Neutrophil (primary cell): ENCODE data around the gene HSPG2.
"Not testable (repeated sequence)": the region's sequence is repeated elsewhere in the genome, so short reads cannot be mapped to it uniquely, and the experiment has no call there.

ENCODE experiments used
- H3K27ac ChIP-seq: fragments of 200-600 bp; sonication (generic); 2 replicates; pipeline ENCODE4 v1.5.1; 2016; ENCODE audit warnings: mild to moderate bottlenecking, moderate library complexity
- H3K27me3 ChIP-seq: fragments of 200-600 bp; sonication (generic); 2 replicates; pipeline ENCODE4 v1.6.0; 2016; ENCODE audit warnings: mild to moderate bottlenecking
- H3K36me3 ChIP-seq: fragments of 200-600 bp; sonication (generic); 2 replicates; pipeline ENCODE4 v1.5.1; 2017
- H3K4me1 ChIP-seq, 2 experiments: fragments of 200-600 bp in 1 of 2; sonication (generic) in 1 of 2; 1 replicate in 1 of 2; 2 replicates in 1 of 2; pipeline versions ENCODE4 v1.5.1 to v1.6.1; 2013 to 2016; ENCODE audit warnings: low read depth in 1 of 2, low read length in 1 of 2, mild to moderate bottlenecking in 1 of 2, moderate library complexity in 1 of 2; ENCODE audit not compliant: control insufficient read depth in 1 of 2, insufficient read depth in 1 of 2
- H3K4me3 ChIP-seq, 2 experiments: fragments of 200-600 bp in 1 of 2; sonication (generic) in 1 of 2; 1 replicate in 1 of 2; 2 replicates in 1 of 2; pipeline ENCODE4 v1.5.1; 2013 to 2016; ENCODE audit warnings: low read depth in 1 of 2, low read length in 1 of 2, mild to moderate bottlenecking in 1 of 2, moderate library complexity in 1 of 2
- H3K9me3 ChIP-seq: fragments of 200-600 bp; sonication (generic); 2 replicates; pipeline ENCODE4 v1.5.1; 2016
- TF ChIP-seq, protein P1 (sequence below): fragments of 200-600 bp; sonication (generic); IDR thresholded peaks from 2 replicates; pipeline ENCODE4 v1.5.1; 2016; ENCODE audit warnings: antibody characterized with exemption

HSPG2 gene

GRCh38 chr1:21909286-21909759, 27.8 kb downstream of the HSPG2 start:
- Histone ChIP-seq H3K4me3 (no peak overlapping the region), H3K9me3 (no peaks in the 10 kb centered on the region), H3K36me3 (no peaks in the 10 kb centered on the region), H3K27me3 (no peaks in the 10 kb centered on the region), H3K4me1 (peaks cover 4 to 6% of the 10 kb centered on the region in 2 experiments), H3K27ac (no peak overlapping the region)
- TF ChIP-seq, protein P1, sequence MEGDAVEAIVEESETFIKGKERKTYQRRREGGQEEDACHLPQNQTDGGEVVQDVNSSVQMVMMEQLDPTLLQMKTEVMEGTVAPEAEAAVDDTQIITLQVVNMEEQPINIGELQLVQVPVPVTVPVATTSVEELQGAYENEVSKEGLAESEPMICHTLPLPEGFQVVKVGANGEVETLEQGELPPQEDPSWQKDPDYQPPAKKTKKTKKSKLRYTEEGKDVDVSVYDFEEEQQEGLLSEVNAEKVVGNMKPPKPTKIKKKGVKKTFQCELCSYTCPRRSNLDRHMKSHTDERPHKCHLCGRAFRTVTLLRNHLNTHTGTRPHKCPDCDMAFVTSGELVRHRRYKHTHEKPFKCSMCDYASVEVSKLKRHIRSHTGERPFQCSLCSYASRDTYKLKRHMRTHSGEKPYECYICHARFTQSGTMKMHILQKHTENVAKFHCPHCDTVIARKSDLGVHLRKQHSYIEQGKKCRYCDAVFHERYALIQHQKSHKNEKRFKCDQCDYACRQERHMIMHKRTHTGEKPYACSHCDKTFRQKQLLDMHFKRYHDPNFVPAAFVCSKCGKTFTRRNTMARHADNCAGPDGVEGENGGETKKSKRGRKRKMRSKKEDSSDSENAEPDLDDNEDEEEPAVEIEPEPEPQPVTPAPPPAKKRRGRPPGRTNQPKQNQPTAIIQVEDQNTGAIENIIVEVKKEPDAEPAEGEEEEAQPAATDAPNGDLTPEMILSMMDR: no peak

DNA sequence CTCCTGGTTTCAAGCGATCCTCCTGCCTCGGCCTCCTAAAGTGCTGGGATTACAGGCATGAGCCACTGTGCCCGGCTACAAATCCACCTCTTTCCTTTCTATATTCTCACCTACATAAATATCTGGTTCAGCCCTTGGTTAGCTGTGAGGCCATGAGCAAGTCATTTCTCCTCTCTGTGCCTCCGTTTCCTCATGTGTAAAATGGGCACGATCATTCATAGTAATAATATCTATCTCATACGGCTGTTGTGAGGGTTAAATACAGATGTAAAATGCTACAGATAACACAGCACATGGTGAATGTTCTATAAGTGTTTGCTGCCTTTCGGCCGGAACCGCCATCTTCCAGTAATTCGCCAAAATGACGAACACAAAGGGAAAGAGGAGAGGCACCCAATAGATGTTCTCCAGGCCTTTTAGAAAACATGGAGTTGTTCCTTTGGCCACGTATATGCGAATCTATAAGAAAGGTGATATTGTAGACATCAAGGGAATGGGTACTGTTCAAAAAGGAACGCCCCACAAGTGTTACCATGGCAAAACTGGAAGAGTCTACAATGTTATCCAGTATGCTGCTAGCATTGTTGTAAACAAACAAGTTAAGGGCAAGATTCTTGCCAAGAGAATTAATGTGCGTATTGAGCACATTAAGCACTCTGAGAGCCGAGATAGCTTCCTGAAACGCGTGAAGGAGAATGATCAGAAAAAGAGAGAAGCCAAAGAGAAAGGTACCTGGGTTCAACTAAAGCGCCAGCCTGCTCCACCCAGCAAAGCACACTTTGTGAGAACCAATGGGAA, 29.2 kb downstream of the HSPG2 start:
- not testable (repeated sequence) for H3K4me3 ChIP-seq, H3K9me3 ChIP-seq, H3K4me1 ChIP-seq, H3K27me3 ChIP-seq, H3K27ac ChIP-seq, H3K36me3 ChIP-seq

- peaks cover 4 to 6% of the 10 kb centered on the region in 2 experiments for H3K4me1 ChIP-seq
- H3K27me3 ChIP-seq: no peaks in the 10 kb centered on the region
- no peaks in the 10 kb centered on the region for H3K9me3 ChIP-seq
- TF ChIP-seq, protein P1: no peak
- H3K4me3 ChIP-seq: no peak overlapping the region
- H3K36me3 ChIP-seq: no peaks in the 10 kb centered on the region
- H3K27ac ChIP-seq: no peak overlapping the region
Observed at GRCh38 chr1:21907079-21907418, 30.1 kb downstream of the HSPG2 start.

DNA sequence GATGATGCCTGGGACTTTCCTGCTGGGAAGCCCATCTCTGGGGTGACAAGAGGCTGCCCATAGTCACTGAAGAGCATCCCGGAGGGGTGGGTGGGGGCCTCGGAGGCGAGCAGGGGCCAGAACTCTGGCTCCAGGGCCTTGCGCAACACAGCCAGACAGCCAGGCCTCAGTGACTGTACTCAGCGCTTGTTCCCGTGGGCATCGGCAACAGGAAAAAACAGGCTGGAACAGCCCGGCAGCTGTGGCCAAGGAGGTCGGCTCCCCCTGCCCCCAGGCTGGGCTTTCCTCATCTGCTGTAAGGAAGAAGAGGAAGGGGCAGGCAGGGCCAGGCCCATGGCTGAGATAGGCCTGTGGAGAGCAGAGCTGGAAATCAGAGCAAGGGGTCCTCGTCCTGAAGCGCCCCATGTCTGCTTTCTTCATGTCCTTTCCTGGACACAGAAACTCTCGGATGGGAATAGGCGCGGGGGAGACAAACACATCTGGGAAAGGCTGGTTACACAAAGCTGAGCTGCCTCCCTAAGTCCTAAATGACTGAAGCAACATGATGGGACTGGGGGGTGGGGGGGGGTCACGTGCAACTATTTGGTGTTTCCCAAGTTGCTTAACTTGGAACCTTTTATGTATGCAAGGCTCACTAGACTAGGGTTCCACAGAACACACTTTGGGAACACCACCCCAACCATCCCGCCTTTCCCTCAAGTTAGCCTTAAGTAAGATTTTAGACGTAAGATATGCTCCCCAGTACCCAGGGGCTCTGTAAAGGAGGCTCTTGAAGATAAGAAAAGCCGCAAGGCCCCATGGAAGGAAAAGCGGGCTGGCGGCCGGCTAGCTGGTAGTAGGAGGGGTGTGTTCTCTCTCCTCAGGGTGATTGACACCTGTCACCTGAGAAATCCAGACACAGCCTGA, 30.7 kb downstream of the HSPG2 start:
- Histone ChIP-seq H3K27ac (no peak overlapping the region), H3K9me3 (no peaks in the 10 kb centered on the region)

DNA sequence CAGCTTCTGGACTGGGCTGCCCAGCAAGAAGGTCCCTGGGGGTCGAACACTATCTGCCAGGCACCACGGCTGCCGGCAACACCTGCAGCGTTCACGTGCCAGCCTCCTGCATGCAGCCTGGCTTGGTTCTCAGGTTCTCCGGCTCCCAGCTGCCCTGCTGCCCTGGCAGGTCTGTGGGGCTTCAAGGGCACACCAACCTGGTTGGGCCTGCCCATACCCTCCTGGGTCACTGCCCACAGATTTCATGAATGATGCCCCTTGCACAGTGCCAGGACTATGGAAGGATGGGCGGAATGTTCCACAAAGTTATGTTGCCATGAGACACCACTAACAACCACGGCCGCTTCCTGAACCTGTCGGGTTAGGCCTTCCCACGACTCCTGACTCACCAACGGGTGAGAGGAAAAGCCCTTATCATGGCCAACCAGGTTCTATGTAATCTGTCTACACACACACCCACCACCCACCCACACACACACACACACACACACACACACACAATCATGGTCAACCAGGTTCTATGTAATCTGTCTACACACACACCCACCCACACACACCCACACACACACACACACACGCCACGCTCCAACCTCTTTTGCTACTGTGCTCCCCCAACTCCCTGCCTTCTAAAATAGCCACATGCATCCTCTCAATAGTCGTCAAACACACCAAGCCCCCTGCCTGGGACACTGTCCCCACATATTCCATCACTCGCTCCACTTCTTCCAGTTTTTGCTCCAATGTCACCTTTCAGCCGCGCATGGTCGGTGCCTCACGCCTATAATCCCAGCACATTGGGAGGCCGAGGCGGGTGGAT, 32.2 kb downstream of the HSPG2 start:
- Histone ChIP-seq H3K27ac (no peak overlapping the region), H3K4me1 (peaks cover 4 to 6% of the 10 kb centered on the region in 2 experiments), H3K36me3 (no peaks in the 10 kb centered on the region), H3K27me3 (no peaks in the 10 kb centered on the region), H3K4me3 (no peak overlapping the region), H3K9me3 (no peaks in the 10 kb centered on the region)
- TF ChIP-seq, protein P1: no peak

More for the DNA sequence above, 30.7 kb downstream of the HSPG2 start:
- no peak overlapping the region for H3K4me3 ChIP-seq
- H3K4me1 ChIP-seq: peaks cover 4 to 6% of the 10 kb centered on the region in 2 experiments
- TF ChIP-seq, protein P1: no peak
- H3K36me3 ChIP-seq: no peaks in the 10 kb centered on the region
- H3K27me3 ChIP-seq: no peaks in the 10 kb centered on the region
